ENCODE measurements around the gene USP51. TPM values are rescaled to one million over a fixed set of nuclear protein-coding genes. Genes with fewer than 3 reads are reported as not detected.
"Not testable (repeated sequence)": the region's sequence is repeated elsewhere in the genome, so short reads cannot be mapped to it uniquely, and the experiment has no call there.

USP51 gene
- total RNA-seq, 1 donor from 2014 or later, result 2.2 TPM

GRCh38 chrX:55522596-55523276 lies 33.1 kb upstream of the USP51 start:
- Mint-ChIP-seq H3K27ac (ENCODE audit: unreplicated experiment) (no peak overlapping the region), H3K27me3 (ENCODE audit: low read depth, unreplicated experiment) (peaks cover 7% of the 10 kb centered on the region), H3K9me3 (ENCODE audit: unreplicated experiment) (no peaks in the 10 kb centered on the region), H3K4me3 (ENCODE audit: unreplicated experiment) (no peak overlapping the region), H3K36me3 (ENCODE audit: low read depth, unreplicated experiment) (no peaks in the 10 kb centered on the region), H3K4me1 (ENCODE audit: low read depth, unreplicated experiment) (no peaks in the 10 kb centered on the region)
- Histone ChIP-seq H3K79me2 (ENCODE audit: insufficient read depth, low read length) (no peaks in the 10 kb centered on the region), H3K27me3 (ENCODE audit: insufficient read depth, low read length) (no peaks in the 10 kb centered on the region), H3K4me3 (ENCODE audit: insufficient read depth, low read depth, low read length) (no peak overlapping the region), H3K36me3 (ENCODE audit: insufficient read depth, low read length) (no peaks in the 10 kb centered on the region), H3K9ac (ENCODE audit: low read length) (no peak overlapping the region), H3K9me3 (ENCODE audit: insufficient read depth, low read depth, low read length) (no peaks in the 10 kb centered on the region), H3K4me1 (ENCODE audit: insufficient read depth, low read length) (no peaks in the 10 kb centered on the region), H3K4me2 (ENCODE audit: low read length) (no peak overlapping the region), H4K20me1 (ENCODE audit: insufficient read depth, low read length) (no peaks in the 10 kb centered on the region), H3K27ac (ENCODE audit: low read depth, low read length) (no peak overlapping the region), H2AFZ (ENCODE audit: low read depth, low read length) (no peak overlapping the region)
- FAIRE-seq (peak; percentile 13), DNase-seq (ENCODE audit: low read depth) (no peak)
- no peak for TF ChIP-seq CTCF (IDR thresholded peaks at IDR 0.05; ENCODE audit: insufficient read depth, low read depth, low read length)
- no peak for TF ChIP-seq EZH2 (IDR thresholded peaks at IDR 0.05; ENCODE audit: insufficient read depth, low read length)

- H3K4me1 Mint-ChIP-seq (ENCODE audit: low read depth, unreplicated experiment), result no peaks in the 10 kb centered on the region
- H2AFZ ChIP-seq (ENCODE audit: low read depth, low read length), result no peak overlapping the region
- no peak overlapping the region for H3K27ac Mint-ChIP-seq (ENCODE audit: unreplicated experiment)
- H3K36me3 Mint-ChIP-seq (ENCODE audit: low read depth, unreplicated experiment), result no peaks in the 10 kb centered on the region
- no peak for FAIRE-seq
- no peak overlapping the region for H3K4me2 ChIP-seq (ENCODE audit: low read length)
- H3K27me3 Mint-ChIP-seq (ENCODE audit: low read depth, unreplicated experiment), result peaks cover 7% of the 10 kb centered on the region
- TF ChIP-seq EZH2 (IDR thresholded peaks at IDR 0.05; ENCODE audit: insufficient read depth, low read length), result no peak
- no peak for TF ChIP-seq CTCF (IDR thresholded peaks at IDR 0.05; ENCODE audit: insufficient read depth, low read depth, low read length)
- H3K9me3 Mint-ChIP-seq (ENCODE audit: unreplicated experiment), result no peaks in the 10 kb centered on the region
- no peaks in the 10 kb centered on the region for H3K4me1 ChIP-seq (ENCODE audit: insufficient read depth, low read length)
- H3K4me3 Mint-ChIP-seq (ENCODE audit: unreplicated experiment), result no peak overlapping the region
- no peaks in the 10 kb centered on the region for H3K9me3 ChIP-seq (ENCODE audit: insufficient read depth, low read depth, low read length)
- no peak overlapping the region for H3K27ac ChIP-seq (ENCODE audit: low read depth, low read length)
- no peaks in the 10 kb centered on the region for H3K27me3 ChIP-seq (ENCODE audit: insufficient read depth, low read length)
- no peak for DNase-seq (ENCODE audit: low read depth)
- H3K79me2 ChIP-seq (ENCODE audit: insufficient read depth, low read length), result no peaks in the 10 kb centered on the region
- H3K4me3 ChIP-seq (ENCODE audit: insufficient read depth, low read depth, low read length), result no peak overlapping the region
- H4K20me1 ChIP-seq (ENCODE audit: insufficient read depth, low read length), result no peaks in the 10 kb centered on the region
- no peaks in the 10 kb centered on the region for H3K36me3 ChIP-seq (ENCODE audit: insufficient read depth, low read length)
- no peak overlapping the region for H3K9ac ChIP-seq (ENCODE audit: low read length)
These were observed 32.0 kb upstream of the USP51 start for GRCh38 chrX:55521687-55522086.

DNA sequence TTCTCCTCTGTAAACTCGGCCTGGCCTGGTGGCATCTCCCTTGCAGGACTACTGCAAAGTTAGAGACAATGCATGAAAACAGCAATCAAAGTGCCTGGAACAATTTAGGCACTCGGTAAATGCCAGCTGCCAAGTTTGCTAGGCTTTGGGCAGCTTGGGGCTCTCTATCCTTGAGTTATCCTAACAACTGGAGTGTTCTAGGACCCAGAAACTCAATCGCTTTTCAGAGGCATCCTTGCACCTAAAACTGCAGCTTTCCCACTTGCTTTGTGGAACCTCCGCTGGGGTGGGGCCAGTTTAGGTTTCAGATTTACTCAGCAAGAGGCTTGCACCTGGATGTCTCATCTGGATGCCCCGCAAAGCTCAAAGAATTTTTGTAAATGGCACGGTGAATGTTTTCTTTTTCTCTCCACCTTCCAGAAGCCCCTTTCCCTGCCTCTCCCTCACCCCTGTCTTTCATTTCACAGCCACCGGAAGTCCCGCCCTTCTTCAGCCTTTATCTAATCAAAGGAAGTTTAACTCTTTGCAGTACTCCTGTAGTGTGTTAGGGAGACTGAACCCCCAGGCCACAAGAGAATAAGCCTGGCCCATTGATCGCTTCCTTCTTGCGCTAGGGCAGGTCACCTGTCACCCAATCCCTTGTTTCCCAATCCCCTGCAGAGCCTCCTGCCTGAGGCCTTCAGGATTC lies 27.3 kb upstream of the USP51 start:
- H3K9me3 Mint-ChIP-seq (ENCODE audit: unreplicated experiment); H3K27ac Mint-ChIP-seq (ENCODE audit: unreplicated experiment); H3K27ac ChIP-seq (ENCODE audit: low read depth, low read length): not testable (repeated sequence)

GRCh38 chrX:55513045-55513737 lies 23.5 kb upstream of the USP51 start:
- not testable (repeated sequence) for H3K27me3 Mint-ChIP-seq (ENCODE audit: low read depth, unreplicated experiment); FAIRE-seq

More for the DNA sequence above, 27.3 kb upstream of the USP51 start:
- not testable (repeated sequence) for H3K4me3 Mint-ChIP-seq (ENCODE audit: unreplicated experiment); H3K4me1 Mint-ChIP-seq (ENCODE audit: low read depth, unreplicated experiment); H3K79me2 ChIP-seq (ENCODE audit: insufficient read depth, low read length); H3K36me3 Mint-ChIP-seq (ENCODE audit: low read depth, unreplicated experiment); H3K27me3 ChIP-seq (ENCODE audit: insufficient read depth, low read length); H3K4me1 ChIP-seq (ENCODE audit: insufficient read depth, low read length); H3K4me2 ChIP-seq (ENCODE audit: low read length); H3K36me3 ChIP-seq (ENCODE audit: insufficient read depth, low read length); H3K27me3 Mint-ChIP-seq (ENCODE audit: low read depth, unreplicated experiment); H3K9me3 ChIP-seq (ENCODE audit: insufficient read depth, low read depth, low read length); H3K9ac ChIP-seq (ENCODE audit: low read length); H2AFZ ChIP-seq (ENCODE audit: low read depth, low read length); H4K20me1 ChIP-seq (ENCODE audit: insufficient read depth, low read length); H3K4me3 ChIP-seq (ENCODE audit: insufficient read depth, low read depth, low read length); DNase-seq (ENCODE audit: low read depth)
- peak; percentile 13 for FAIRE-seq

More at GRCh38 chrX:55513045-55513737, 23.5 kb upstream of the USP51 start:
- not testable (repeated sequence) for H3K4me1 Mint-ChIP-seq (ENCODE audit: low read depth, unreplicated experiment); H3K4me1 ChIP-seq (ENCODE audit: insufficient read depth, low read length); H3K9ac ChIP-seq (ENCODE audit: low read length); H3K4me3 ChIP-seq (ENCODE audit: insufficient read depth, low read depth, low read length); DNase-seq (ENCODE audit: low read depth); H3K9me3 ChIP-seq (ENCODE audit: insufficient read depth, low read depth, low read length); H3K36me3 Mint-ChIP-seq (ENCODE audit: low read depth, unreplicated experiment); H3K27ac ChIP-seq (ENCODE audit: low read depth, low read length); H3K27ac Mint-ChIP-seq (ENCODE audit: unreplicated experiment); H3K79me2 ChIP-seq (ENCODE audit: insufficient read depth, low read length); H3K9me3 Mint-ChIP-seq (ENCODE audit: unreplicated experiment); H3K27me3 ChIP-seq (ENCODE audit: insufficient read depth, low read length); H3K4me2 ChIP-seq (ENCODE audit: low read length); H2AFZ ChIP-seq (ENCODE audit: low read depth, low read length); H4K20me1 ChIP-seq (ENCODE audit: insufficient read depth, low read length); H3K4me3 Mint-ChIP-seq (ENCODE audit: unreplicated experiment); H3K36me3 ChIP-seq (ENCODE audit: insufficient read depth, low read length)
